ENCODE results near the gene USP11.

USP11 gene

GRCh38 chrX:47232803-47233332 lies at the start of gene USP11:
Gene USP11, plus strand, starts transcription at chrX:47233009. Its CDS starts 35 bp downstream, at chrX:47233044.
- DNase-seq, result peak; percentile 69

- DNase-seq, result no peak
Observed at GRCh38 chrX:47184486-47184885, 48.3 kb upstream of the USP11 start.

DNA sequence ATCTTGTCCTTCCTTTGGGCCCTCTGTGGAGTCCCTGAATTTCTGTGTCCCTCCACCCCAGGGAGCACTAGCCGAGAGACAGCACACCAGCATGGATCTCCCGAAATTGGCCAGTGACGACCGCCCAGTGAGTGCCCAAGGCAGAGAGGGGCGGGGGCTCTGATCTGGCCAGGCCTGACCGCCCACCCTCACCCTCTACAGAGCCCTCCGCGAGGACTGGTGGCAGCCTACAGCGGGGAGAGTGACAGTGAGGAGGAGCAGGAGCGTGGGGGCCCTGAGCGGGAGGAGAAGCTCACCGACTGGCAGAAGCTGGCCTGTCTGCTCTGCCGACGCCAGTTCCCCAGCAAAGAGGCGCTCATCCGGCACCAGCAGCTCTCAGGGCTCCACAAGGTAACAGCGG lies 47.6 kb upstream of the USP11 start:
- no peak for DNase-seq

- no peak for DNase-seq
Observed at GRCh38 chrX:47186096-47186740, 46.6 kb upstream of the USP11 start.

DNA sequence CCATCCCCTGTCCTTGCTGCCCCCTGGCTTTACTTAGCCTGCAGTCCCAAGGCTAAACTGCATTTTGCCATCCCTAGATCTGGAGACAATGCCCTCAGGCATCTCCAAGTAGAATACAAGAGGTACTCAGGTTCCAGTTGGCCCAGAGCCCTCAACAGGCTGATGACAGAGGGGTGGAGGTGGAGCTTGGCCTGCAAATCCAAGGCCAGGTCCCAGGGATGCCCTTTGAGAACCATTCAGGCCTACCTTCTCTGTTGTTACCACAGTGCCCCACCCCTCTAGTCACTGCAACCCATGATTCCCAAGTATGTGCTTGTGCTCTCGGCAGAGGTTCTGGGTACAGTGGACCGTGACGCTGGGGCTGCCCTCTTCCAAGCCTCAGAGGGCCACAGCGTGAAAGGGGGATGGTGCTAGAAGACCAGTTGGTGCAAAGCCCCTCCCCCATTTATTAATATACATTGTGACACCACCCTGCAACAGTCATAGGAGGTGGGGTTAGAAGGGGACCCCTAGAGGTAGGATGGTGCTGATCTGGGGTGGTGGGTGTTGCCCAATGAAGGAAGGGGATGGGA lies 45.6 kb upstream of the USP11 start:
- DNase-seq, result no peak

- DNase-seq, result no peak
Observed at GRCh38 chrX:47189906-47190305, 42.9 kb upstream of the USP11 start.

DNA sequence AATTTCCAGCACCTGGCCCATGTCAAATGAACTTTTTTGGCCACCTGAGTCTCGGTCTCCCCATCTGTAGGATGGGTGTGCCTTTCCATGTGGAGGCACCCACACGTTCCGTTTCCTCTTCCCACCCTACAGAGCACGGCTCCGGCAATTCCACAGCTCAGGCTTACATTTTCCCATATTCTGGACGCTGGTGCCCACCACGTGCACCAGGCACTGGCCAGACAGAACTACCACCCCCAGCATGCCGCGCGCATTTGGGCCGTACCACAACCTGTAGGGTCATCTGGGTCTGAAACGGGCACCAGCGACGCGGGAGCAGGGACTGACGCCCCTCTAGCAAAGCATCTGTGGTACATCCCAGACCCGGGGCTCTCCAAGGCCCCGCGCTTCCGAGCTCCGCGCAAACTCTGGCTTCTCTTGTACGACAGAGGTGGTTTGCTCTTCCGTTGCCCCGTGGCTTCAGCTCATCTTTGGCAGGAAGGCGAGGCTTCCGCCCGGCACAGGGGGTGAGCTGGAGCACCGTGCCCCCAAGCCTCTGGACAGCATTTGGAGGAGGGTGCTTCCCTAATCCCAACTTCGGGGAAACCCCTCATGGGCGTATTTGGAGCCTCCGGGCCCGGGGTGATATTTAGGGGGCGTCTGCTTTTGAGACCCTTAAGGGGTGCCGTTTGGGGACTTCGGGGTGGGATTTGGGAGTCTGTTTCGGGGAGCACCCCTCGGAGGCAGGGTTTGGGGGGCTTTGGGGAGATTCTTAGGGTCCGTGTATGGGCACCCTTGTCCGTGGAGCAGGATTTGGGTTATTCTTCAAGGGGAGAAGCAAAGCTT lies 42.2 kb upstream of the USP11 start:
- DNase-seq, result peak; percentile 94

GRCh38 chrX:47191331-47191730 lies 41.5 kb upstream of the USP11 start:
- DNase-seq, result peak; percentile 32

GRCh38 chrX:47191806-47192401 lies 40.9 kb upstream of the USP11 start:
- no peak for DNase-seq

DNA sequence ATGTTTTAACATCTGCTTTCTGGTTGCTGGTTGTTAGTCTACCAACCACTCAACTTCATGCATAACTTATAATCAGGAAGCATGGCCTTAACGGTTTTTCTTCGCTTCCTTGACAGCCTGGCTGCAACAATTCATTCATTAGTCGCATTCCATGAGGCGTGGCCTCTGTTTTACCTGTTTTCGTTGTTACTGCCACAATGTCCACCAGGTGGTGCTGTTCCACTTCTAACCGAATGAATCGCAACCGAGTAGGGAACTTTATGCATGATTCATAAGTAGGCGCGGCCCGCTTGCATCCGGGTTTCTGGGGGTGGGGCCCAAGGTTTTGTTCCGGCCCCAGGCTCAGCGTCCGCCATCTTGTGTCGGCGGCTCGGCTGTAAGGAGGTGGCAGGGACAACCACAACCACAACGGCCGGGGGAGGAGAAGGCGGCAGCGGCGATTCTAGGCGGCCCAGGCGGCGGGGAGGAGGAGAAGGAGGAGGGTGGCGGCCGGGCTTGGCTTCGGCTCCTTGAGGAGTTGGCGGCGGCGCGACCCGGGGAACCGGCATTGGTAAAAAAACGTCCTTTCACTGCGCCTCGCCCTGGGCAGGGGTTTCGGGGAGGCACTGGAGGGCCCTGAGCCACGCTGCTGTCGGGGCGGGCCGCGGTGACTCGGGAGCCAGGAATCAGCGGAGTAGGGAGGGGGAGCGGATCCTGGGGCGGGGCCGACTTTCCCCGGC lies 39.2 kb upstream of the USP11 start, which contains the start of gene UBA1:
UBA1 (plus strand) TSS at position 355 of the 719 bp plus-strand sequence. CDS start 4,974 bp downstream, outside the sequence.
- peak; percentile 92 for DNase-seq

- no peak for DNase-seq
Observed at GRCh38 chrX:47194194-47194787, 38.5 kb upstream of the USP11 start.

GRCh38 chrX:47196098-47196497 lies 36.7 kb upstream of the USP11 start:
- no peak for DNase-seq

DNA sequence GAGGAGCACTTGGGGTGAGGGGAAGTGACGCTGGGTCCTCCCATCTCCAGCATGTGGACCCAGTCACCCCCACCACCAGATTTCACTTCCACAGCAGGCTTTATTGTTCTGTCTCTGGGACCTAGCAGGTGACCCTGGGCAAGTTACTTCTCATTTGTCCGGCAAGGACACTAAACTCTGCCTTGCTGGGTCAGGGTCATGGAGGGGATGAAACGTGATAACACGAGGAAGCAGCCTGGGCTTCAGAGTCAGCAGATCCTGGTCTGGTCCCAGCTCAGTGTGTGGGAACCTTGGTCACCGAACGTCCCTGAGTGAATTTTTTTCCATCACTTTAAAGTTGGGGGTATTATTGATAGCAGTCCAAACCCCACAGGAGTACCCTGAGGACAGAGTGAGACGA lies 35.3 kb upstream of the USP11 start:
- no peak for DNase-seq

DNA sequence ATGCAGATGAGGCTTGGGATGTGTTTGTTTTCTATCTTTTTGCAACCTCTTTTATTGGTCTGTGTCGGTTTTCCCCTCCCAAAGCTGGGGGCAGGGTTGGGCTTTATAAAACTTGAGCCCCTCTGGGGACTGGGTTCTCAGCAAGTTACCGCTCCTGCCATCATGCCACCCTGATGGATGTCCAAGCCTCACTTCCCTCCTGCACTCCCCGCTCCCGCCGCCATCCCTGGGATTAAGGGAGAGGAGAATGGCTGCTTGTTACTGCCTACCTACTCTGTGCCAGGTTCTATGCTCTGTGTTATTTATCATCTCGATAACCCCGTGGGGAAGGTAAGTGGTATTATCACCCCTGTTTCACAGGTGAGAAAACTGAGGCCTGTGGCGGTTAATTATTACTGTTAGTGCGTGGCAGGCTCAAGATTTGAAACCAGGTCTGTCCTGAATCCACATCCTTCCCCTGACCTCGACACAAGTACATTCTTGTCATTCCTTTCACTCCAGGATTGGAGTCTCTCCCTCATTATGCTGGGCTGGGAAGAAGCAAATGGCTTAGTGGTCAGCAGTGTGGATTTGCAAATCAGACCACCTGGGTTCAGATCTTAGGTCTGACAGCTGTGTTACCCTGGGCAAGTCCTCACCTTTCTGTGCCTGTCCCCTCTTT lies 34.7 kb upstream of the USP11 start:
- no peak for DNase-seq

DNA sequence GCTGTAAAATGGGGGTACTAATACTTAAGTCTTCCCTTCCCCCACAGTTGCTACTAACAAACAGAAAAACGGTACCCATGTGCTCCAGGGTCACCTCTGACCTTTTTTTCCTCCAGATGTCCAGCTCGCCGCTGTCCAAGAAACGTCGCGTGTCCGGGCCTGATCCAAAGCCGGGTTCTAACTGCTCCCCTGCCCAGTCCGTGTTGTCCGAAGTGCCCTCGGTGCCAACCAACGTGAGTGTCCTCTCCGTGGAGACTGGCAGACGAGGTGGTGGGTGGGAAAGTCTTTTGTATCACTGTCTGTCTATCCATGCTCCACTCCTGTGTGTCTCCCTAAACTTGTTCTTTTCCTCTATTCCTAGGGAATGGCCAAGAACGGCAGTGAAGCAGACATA lies 34.1 kb upstream of the USP11 start:
- DNase-seq, result no peak

DNA sequence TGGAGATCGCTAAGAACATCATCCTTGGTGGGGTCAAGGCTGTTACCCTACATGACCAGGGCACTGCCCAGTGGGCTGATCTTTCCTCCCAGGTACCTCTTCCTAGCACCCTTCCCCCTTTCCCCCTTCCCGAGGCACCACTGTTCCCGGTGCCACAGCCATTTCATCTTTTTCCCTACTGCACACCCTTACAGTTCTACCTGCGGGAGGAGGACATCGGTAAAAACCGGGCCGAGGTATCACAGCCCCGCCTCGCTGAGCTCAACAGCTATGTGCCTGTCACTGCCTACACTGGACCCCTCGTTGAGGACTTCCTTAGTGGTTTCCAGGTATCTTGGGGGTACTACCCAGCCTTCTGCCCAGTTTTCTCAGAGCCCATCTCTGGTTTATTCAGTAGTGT lies 33.5 kb upstream of the USP11 start:
- no peak for DNase-seq

- no peak for DNase-seq
Observed at GRCh38 chrX:47200385-47201150, 32.2 kb upstream of the USP11 start.

DNA sequence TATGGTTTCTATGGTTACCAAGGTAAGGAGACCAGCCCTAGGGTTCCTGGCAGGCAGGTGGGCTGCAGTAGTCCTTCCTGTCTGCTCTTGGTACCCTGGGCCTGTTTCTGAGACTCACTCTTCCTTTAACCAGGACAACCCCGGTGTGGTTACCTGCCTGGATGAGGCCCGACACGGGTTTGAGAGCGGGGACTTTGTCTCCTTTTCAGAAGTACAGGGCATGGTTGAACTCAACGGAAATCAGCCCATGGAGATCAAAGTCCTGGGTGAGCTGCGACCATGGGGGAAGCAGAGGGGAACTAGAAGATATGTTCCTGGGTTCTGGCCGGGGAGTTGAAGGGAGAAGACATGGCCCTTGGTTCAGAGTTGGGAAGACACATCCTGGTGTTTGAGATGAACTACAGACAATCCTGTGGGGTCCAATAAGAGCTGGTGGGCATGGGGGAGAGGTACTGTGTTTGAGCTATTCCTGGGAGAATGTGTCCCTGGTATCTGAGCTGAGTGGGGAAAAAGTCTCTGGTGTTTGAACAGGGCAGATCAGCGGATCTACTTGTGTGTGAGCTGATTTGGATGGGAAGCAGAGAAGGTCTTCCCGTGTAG lies 31.4 kb upstream of the USP11 start:
- no peak for DNase-seq

DNA sequence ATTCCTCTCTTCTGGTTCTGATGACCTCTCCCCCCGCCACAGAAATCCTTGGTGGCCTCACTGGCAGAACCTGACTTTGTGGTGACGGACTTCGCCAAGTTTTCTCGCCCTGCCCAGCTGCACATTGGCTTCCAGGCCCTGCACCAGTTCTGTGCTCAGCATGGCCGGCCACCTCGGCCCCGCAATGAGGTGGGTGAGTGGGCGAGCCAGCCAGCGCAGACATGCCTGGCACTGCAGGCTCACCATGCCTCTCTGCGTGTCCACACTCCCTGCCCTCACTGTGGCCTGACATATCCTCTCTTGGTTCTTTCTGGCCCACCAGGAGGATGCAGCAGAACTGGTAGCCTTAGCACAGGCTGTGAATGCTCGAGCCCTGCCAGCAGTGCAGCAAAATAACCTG lies 30.5 kb upstream of the USP11 start:
- no peak for DNase-seq

- no peak for DNase-seq
Observed at GRCh38 chrX:47202877-47203276, 29.9 kb upstream of the USP11 start.
